HepG2 (cell line): ENCODE data around the gene CPEB4. TPM values are rescaled to one million over a fixed set of nuclear protein-coding genes. Genes with fewer than 3 reads are reported as not detected.

ENCODE experiments used
- ATAC-seq: fragments of 200-7000 bp; cut with Tn5 transposase; 3 replicates; pipeline ENCODE4 v1.9.1; 2020; ENCODE audit warnings: mild to moderate bottlenecking, moderate library complexity
- BruUV-seq: library from RNA; stranded (reverse); fragments of 400-500 nt; replicated peaks from 2 replicates; lab custom pipeline; 2021; lab: Mats Ljungman, UMichigan
- CTCF ChIA-PET: fragments of 300-600 bp; formaldehyde crosslinking; extraction: SDS; loops from one replicate; lab custom pipeline; 2021; ENCODE audit warnings: low total read pairs, inconsistent platforms, low intra/inter-chr PET ratio; lab: Yijun Ruan, JAX
- POLR2A ChIA-PET: fragments of 350-600 bp; sonication (Branson Sonifier 250); formaldehyde crosslinking; loops from one replicate; lab custom pipeline; 2020; ENCODE audit warnings: antibody characterized with exemption, inconsistent platforms; lab: Yijun Ruan, JAX
- DNase-seq: peaks from one replicate; pipeline ENCODE4 v3.0.0-alpha.2; 2015; ENCODE audit warnings: low spot score
- FAIRE-seq: peaks from 3 replicates; lab custom pipeline; 2011; peaks lifted over from hg19 to GRCh38; lab: Jason Lieb, UNC
- H2AFZ ChIP-seq: one replicate; pipeline ENCODE4 v1.6.1; 2011; ENCODE audit warnings: low read length, inconsistent platforms
- H3K27ac ChIP-seq: fragments of 300-600 bp; 3 replicates; pipeline ENCODE4 v1.8.0; 2011; ENCODE audit warnings: mixed run types, mild to moderate bottlenecking, mixed read lengths, low read length, inconsistent platforms; ENCODE audit not compliant: insufficient read depth; ENCODE audit errors: extremely low read length
- H3K27me3 ChIP-seq, 2 experiments: fragments of 200-600 bp in 1 of 2; 2 replicates in 1 of 2; 3 replicates in 1 of 2; pipeline versions ENCODE4 v1.6.0 to v1.8.0; 2011; ENCODE audit warnings: low read length in 2 of 2, mild to moderate bottlenecking in 2 of 2, moderate library complexity in 2 of 2, inconsistent platforms in 1 of 2; ENCODE audit not compliant: insufficient read depth in 2 of 2, control insufficient read depth in 1 of 2
- H3K36me3 ChIP-seq, 2 experiments: fragments of 200-600 bp in 1 of 2; replicated peaks in 1 of 2; 2 replicates in 1 of 2; 3 replicates in 1 of 2; pipeline versions ENCODE4 v1.5.1 to v1.8.0; 2011; ENCODE audit warnings: low read length in 2 of 2, inconsistent platforms in 1 of 2; ENCODE audit not compliant: insufficient read depth in 2 of 2, control insufficient read depth in 1 of 2
- H3K4me1 ChIP-seq: 2 replicates; pipeline ENCODE4 v1.5.1; 2012; ENCODE audit warnings: low read length, inconsistent platforms; ENCODE audit not compliant: insufficient read depth
- H3K4me2 ChIP-seq: 2 replicates; pipeline ENCODE4 v1.6.0; 2011; ENCODE audit warnings: low read depth, low read length, inconsistent platforms
- H3K4me3 ChIP-seq, 3 experiments: fragments of 200-600 bp in 1 of 3; sonication (generic), shearing (Covaris generic) in 1 of 3; replicated peaks in 1 of 3; 2 replicates each; pipeline ENCODE4 v1.5.1; 2011 to 2016; ENCODE audit warnings: low read length in 3 of 3, inconsistent platforms in 2 of 3, low read depth in 2 of 3, mild to moderate bottlenecking in 2 of 3, control low read depth in 1 of 3, mixed read lengths in 1 of 3; ENCODE audit not compliant: insufficient read depth in 1 of 3
- H3K79me2 ChIP-seq: one replicate; pipeline ENCODE4 v1.6.1; 2011; ENCODE audit warnings: low read length, inconsistent platforms; ENCODE audit not compliant: insufficient read depth
- H3K9ac ChIP-seq: 2 replicates; pipeline ENCODE4 v1.6.0; 2011; ENCODE audit warnings: mild to moderate bottlenecking, low read depth, low read length, inconsistent platforms; ENCODE audit not compliant: insufficient read depth
- H3K9me3 ChIP-seq: 2 replicates; pipeline ENCODE4 v1.5.1; 2012; ENCODE audit warnings: mild to moderate bottlenecking, low read length
- H4K20me1 ChIP-seq: 2 replicates; pipeline ENCODE4 v1.6.0; 2011; ENCODE audit warnings: inconsistent platforms, mild to moderate bottlenecking, low read length, moderate library complexity; ENCODE audit not compliant: insufficient read depth
- IRX3 ChIP-seq: sonication (generic); formaldehyde crosslinking; IDR thresholded peaks from 2 replicates; pipeline ENCODE4 v1.8.1; 2023; ENCODE audit warnings: mild to moderate bottlenecking, low read depth, missing genetic modification reagents, borderline replicate concordance
- RARG ChIP-seq: sonication (generic); formaldehyde crosslinking; IDR thresholded peaks from 2 replicates; pipeline ENCODE4 v1.4.0; 2020; ENCODE audit warnings: low read depth, mild to moderate bottlenecking, missing genetic modification reagents
- SALL1 ChIP-seq: sonication (generic); formaldehyde crosslinking; IDR thresholded peaks from 2 replicates; pipeline ENCODE4 v1.8.0; 2022; ENCODE audit warnings: mild to moderate bottlenecking, missing genetic modification reagents
- SOX6 ChIP-seq, 2 experiments: fragments of 450-650 bp in 1 of 2; sonication (generic) in 1 of 2; formaldehyde crosslinking in 1 of 2; IDR thresholded peaks; 2 replicates each; pipeline versions ENCODE4 v1.4.0 to v1.6.1; 2017 to 2020; ENCODE audit warnings: antibody characterized with exemption in 1 of 2, mild to moderate bottlenecking in 1 of 2, missing genetic modification reagents in 1 of 2
- ZNF780A ChIP-seq: sonication (generic); formaldehyde crosslinking; IDR thresholded peaks from 2 replicates; pipeline ENCODE4 v1.8.0; 2022; ENCODE audit warnings: mild to moderate bottlenecking, missing genetic modification reagents, moderate library complexity
- WGBS: methylation state at CpG from one replicate; pipeline ENCODE4 v1.1.6; 2017; ENCODE audit warnings: low lambda C conversion rate; 5-methylcytosine and 5-hydroxymethylcytosine counted together
- in situ Hi-C: cut with HindIII; loops from 2 replicates; pipeline ENCODE4 v1.10.0; 2017; ENCODE audit warnings: low pct_unique_long_range_greater_than_20kb; ENCODE audit not compliant: extremely low pct_ligation_motif_present
- intact Hi-C: fragments of 100-400 bp; cut with micrococcal nuclease; formaldehyde crosslinking; loops from one replicate; pipeline ENCODE4 v1.10.0; 2022; ENCODE audit not compliant: unreplicated experiment
- polyA plus RNA-seq, 8 experiments: library from polyadenylated mRNA; depleted of rRNA in 3 of 8; stranded (reverse) in 7 of 8; unstranded in 1 of 8; fragments of >200 nt; fragmentation: Illumina TruSeq in 4 of 8; extraction: Trizol in 4 of 8; gene quantifications; 2 replicates each; pipeline versions ENCODE4 v1.2.1 to v1.2.3, GENCODE V29; 2011 to 2016; ENCODE audit warnings: low read depth in 4 of 8, missing spikeins in 1 of 8, mixed read lengths in 1 of 8; ENCODE audit not compliant: insufficient read depth in 1 of 8
- total RNA-seq, 5 experiments: library from RNA; depleted of rRNA; stranded (reverse); fragments of >200 nt; fragmentation: Illumina TruSeq; extraction: Trizol; gene quantifications; 2 replicates each; pipeline ENCODE4 v1.2.3, GENCODE V29; 2016; ENCODE audit warnings: low read depth in 1 of 5
- TF ChIP-seq, protein P1 (sequence below): sonication (generic); formaldehyde crosslinking; IDR thresholded peaks from 2 replicates; pipeline ENCODE4 v1.8.1; 2022; ENCODE audit warnings: low read depth, mild to moderate bottlenecking, missing genetic modification reagents

Gene CPEB4
- total and polyA plus RNA-seq, 2 of the 13 experiments (the other 11 are each of a cell fraction or from before 2014, with no cell fraction given), result 7.7 to 26.7 TPM

DNA sequence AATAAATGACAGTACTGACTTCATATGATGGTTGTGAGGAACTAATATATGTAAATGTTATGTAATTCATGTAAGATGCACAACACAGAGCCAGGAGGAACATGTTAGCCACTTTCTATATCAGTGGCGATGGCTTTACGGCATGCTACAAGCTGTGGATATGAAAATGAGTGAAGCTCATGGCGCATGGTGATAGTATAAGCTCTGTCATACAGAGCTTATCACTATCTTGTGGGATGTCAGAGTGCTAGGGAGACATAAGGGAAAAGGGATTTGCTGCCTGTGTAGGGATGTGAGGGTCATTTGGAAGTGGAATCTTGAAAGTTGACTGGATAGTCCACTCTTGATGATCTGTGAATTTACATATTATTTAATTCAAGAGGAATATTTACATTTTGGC lies 13.6 kb downstream of the CPEB4 start:
- H3K27me3 ChIP-seq, result no peaks in the 10 kb centered on the region
- no peaks in the 10 kb centered on the region; a peak in 3 of 5 replicates for H3K36me3 ChIP-seq
- peaks cover 19% of the 10 kb centered on the region; the same call in 1 of the 2 replicates for H4K20me1 ChIP-seq
- H3K4me2 ChIP-seq, result no peak overlapping the region
- H3K79me2 ChIP-seq, result peaks cover 92% of the 10 kb centered on the region
- H3K27ac ChIP-seq, result no peak overlapping the region
- CTCF ChIA-PET, result no interaction called here
- FAIRE-seq, result no peak
- no peak overlapping the region for H2AFZ ChIP-seq
- 98% methylated on average over 3 of the region's 3 CpGs for WGBS
- no peaks in the 10 kb centered on the region for H3K9me3 ChIP-seq
- TF ChIP-seq IRX3 (CRISPR knock-in tag) (no peak), ZNF780A (CRISPR knock-in tag) (no peak), SALL1 (no peak), SOX6 (IDR thresholded peaks at IDR 0.05) (no peak), SOX6 (CRISPR knock-in tag; IDR thresholded peaks at IDR 0.05) (no peak), RARG (CRISPR knock-in tag) (no peak)
- TF ChIP-seq, protein P1, sequence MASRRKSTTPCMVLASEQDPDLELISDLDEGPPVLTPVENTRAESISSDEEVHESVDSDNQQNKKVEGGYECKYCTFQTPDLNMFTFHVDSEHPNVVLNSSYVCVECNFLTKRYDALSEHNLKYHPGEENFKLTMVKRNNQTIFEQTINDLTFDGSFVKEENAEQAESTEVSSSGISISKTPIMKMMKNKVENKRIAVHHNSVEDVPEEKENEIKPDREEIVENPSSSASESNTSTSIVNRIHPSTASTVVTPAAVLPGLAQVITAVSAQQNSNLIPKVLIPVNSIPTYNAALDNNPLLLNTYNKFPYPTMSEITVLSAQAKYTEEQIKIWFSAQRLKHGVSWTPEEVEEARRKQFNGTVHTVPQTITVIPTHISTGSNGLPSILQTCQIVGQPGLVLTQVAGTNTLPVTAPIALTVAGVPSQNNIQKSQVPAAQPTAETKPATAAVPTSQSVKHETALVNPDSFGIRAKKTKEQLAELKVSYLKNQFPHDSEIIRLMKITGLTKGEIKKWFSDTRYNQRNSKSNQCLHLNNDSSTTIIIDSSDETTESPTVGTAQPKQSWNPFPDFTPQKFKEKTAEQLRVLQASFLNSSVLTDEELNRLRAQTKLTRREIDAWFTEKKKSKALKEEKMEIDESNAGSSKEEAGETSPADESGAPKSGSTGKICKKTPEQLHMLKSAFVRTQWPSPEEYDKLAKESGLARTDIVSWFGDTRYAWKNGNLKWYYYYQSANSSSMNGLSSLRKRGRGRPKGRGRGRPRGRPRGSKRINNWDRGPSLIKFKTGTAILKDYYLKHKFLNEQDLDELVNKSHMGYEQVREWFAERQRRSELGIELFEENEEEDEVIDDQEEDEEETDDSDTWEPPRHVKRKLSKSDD (CRISPR knock-in tag), result no peak
- H3K4me3 ChIP-seq, result no peak overlapping the region
- H3K4me1 ChIP-seq, result peaks cover 15% of the 10 kb centered on the region; the same call in 1 of the 2 replicates
- ATAC-seq, result no peak
- no TSS peak for BruUV-seq
- in situ Hi-C loops, result no loop called here
- POLR2A ChIA-PET, result interaction anchor here (1.2 kb wide), 1 partner anchor 9 kb away, joined by 3 read pairs; no protein-coding TSS in a partner anchor
- no peak for DNase-seq
- no peak overlapping the region for H3K9ac ChIP-seq
- intact Hi-C loops, result no loop called here
